IMR-90 (cell line): Measurements from ENCODE around the gene SH2B2. TPM values are rescaled to one million over a fixed set of nuclear protein-coding genes. Genes with fewer than 3 reads are reported as not detected.

ENCODE experiments used
- ATAC-seq: fragments of 200-7000 bp; cut with Tn5 transposase; 2 replicates; pipeline ENCODE4 v1.9.1; 2020; ENCODE audit warnings: low read depth, mild to moderate bottlenecking, moderate library complexity
- BruUV-seq: library from RNA; stranded (reverse); fragments of 400-500 nt; replicated peaks from 2 replicates; lab custom pipeline; 2021; lab: Mats Ljungman, UMichigan
- CTCF ChIA-PET: fragments of 300-600 bp; formaldehyde crosslinking; extraction: SDS; loops from one replicate; lab custom pipeline; 2021; ENCODE audit warnings: antibody characterized with exemption; lab: Yijun Ruan, JAX
- POLR2A ChIA-PET: fragments of 300-600 bp; sonication (Branson Sonifier 250); formaldehyde crosslinking; loops from one replicate; lab custom pipeline; 2022; ENCODE audit warnings: antibody characterized with exemption; ENCODE audit not compliant: unreplicated experiment; lab: Charles Lee
- DNase-seq: peaks from one replicate; pipeline ENCODE4 v3.0.0; 2013
- H2AFZ ChIP-seq: replicated peaks from 2 replicates; pipeline ENCODE3; 2013; ENCODE audit warnings: low read length, mild to moderate bottlenecking; ENCODE audit not compliant: poor library complexity
- H2AK5ac ChIP-seq: 2 replicates; pipeline ENCODE4 v1.6.1; 2013; ENCODE audit warnings: low read depth, low read length, inconsistent platforms
- H2AK9ac ChIP-seq: replicated peaks from 2 replicates; pipeline ENCODE3; 2013; ENCODE audit warnings: mild to moderate bottlenecking, low read depth, low read length, moderate library complexity; ENCODE audit not compliant: poor library complexity
- H2BK120ac ChIP-seq: 2 replicates; pipeline ENCODE4 v1.6.1; 2013; ENCODE audit warnings: low read depth, low read length, inconsistent platforms
- H2BK15ac ChIP-seq: 3 replicates; pipeline ENCODE4 v1.6.1; 2013; ENCODE audit warnings: low read depth, low read length, inconsistent platforms
- H2BK20ac ChIP-seq: 2 replicates; pipeline ENCODE4 v1.6.1; 2013; ENCODE audit warnings: low read depth, mild to moderate bottlenecking, inconsistent platforms, low read length, moderate library complexity
- H2BK5ac ChIP-seq: 2 replicates; pipeline ENCODE4 v1.6.1; 2013; ENCODE audit warnings: mild to moderate bottlenecking, low read depth, low read length, inconsistent platforms; ENCODE audit not compliant: poor library complexity, severe bottlenecking
- H3K14ac ChIP-seq: replicated peaks from 2 replicates; pipeline ENCODE4 v1.6.1; 2013; ENCODE audit warnings: low read depth, low read length, inconsistent platforms
- H3K18ac ChIP-seq: 2 replicates; pipeline ENCODE4 v1.6.1; 2013; ENCODE audit warnings: low read depth, low read length, control low read depth
- H3K23ac ChIP-seq: 2 replicates; pipeline ENCODE4 v1.6.1; 2013; ENCODE audit warnings: low read depth, low read length, inconsistent platforms
- H3K27ac ChIP-seq: 2 replicates; pipeline ENCODE4 v1.5.1; 2013; ENCODE audit warnings: mild to moderate bottlenecking, control low read depth, low read length; ENCODE audit not compliant: insufficient read depth
- H3K27me3 ChIP-seq: 2 replicates; pipeline ENCODE4 v1.6.1; 2013; ENCODE audit warnings: low read length; ENCODE audit not compliant: control insufficient read depth, insufficient read depth
- H3K36me3 ChIP-seq: 2 replicates; pipeline ENCODE4 v1.6.1; 2013; ENCODE audit warnings: low read length, mixed read lengths; ENCODE audit not compliant: control insufficient read depth, insufficient read depth
- H3K4ac ChIP-seq: 2 replicates; pipeline ENCODE4 v1.6.1; 2013; ENCODE audit warnings: low read depth, low read length, inconsistent platforms
- H3K4me1 ChIP-seq: 2 replicates; pipeline ENCODE4 v1.6.1; 2013; ENCODE audit warnings: low read length, mixed read lengths; ENCODE audit not compliant: control insufficient read depth, insufficient read depth
- H3K4me2 ChIP-seq: 2 replicates; pipeline ENCODE4 v1.6.1; 2013; ENCODE audit warnings: low read depth, mild to moderate bottlenecking, control low read depth, low read length, moderate library complexity
- H3K4me3 ChIP-seq: 2 replicates; pipeline ENCODE4 v1.5.1; 2013; ENCODE audit warnings: low read depth, mild to moderate bottlenecking, control low read depth, low read length, moderate library complexity; ENCODE audit not compliant: insufficient read depth
- H3K56ac ChIP-seq: 2 replicates; pipeline ENCODE4 v1.6.1; 2013; ENCODE audit warnings: low read length, inconsistent platforms; ENCODE audit not compliant: insufficient read depth; ENCODE audit errors: extremely low read depth
- H3K79me1 ChIP-seq, 2 experiments: 2 replicates each; pipeline ENCODE4 v1.6.1; 2013; ENCODE audit warnings: low read length in 2 of 2, inconsistent platforms in 1 of 2, low read depth in 1 of 2
- H3K9ac ChIP-seq: 2 replicates; pipeline ENCODE4 v1.6.1; 2013; ENCODE audit warnings: low read depth, low read length, control low read depth
- H3K9me1 ChIP-seq: 2 replicates; pipeline ENCODE4 v1.6.1; 2013; ENCODE audit warnings: low read length, inconsistent platforms; ENCODE audit not compliant: insufficient read depth
- H3K9me3 ChIP-seq: 2 replicates; pipeline ENCODE4 v1.6.1; 2013; ENCODE audit warnings: low read length; ENCODE audit not compliant: control insufficient read depth, insufficient read depth
- H4K20me1 ChIP-seq: 2 replicates; pipeline ENCODE4 v1.6.1; 2013; ENCODE audit warnings: low read length, inconsistent platforms; ENCODE audit not compliant: insufficient read depth
- H4K5ac ChIP-seq: 2 replicates; pipeline ENCODE4 v1.6.1; 2013; ENCODE audit warnings: mild to moderate bottlenecking, low read depth, low read length, control low read depth
- H4K8ac ChIP-seq, 2 experiments: 2 replicates each; pipeline ENCODE4 v1.6.1; 2013; ENCODE audit warnings: low read depth in 2 of 2, low read length in 2 of 2, control low read depth in 1 of 2, inconsistent platforms in 1 of 2
- H4K91ac ChIP-seq: 2 replicates; pipeline ENCODE4 v1.6.1; 2013; ENCODE audit warnings: low read depth, low read length, inconsistent platforms; ENCODE audit not compliant: insufficient read depth
- CEBPB ChIP-seq: IDR thresholded peaks from 2 replicates; pipeline ENCODE4 v1.6.1; 2012; ENCODE audit warnings: low read depth, low read length, improper control_type of control experiment
- CHD1 ChIP-seq: IDR thresholded peaks from 2 replicates; pipeline ENCODE4 v1.6.1; 2012; ENCODE audit warnings: low read depth, low read length, improper control_type of control experiment
- CTCF ChIP-seq: conservative IDR thresholded peaks from 2 replicates; pipeline ENCODE4 v1.5.1; 2012; ENCODE audit warnings: mild to moderate bottlenecking, low read depth, low read length, improper control_type of control experiment
- ELK1 ChIP-seq: fragments of 150-350 bp; IDR thresholded peaks from 2 replicates; pipeline ENCODE4 v1.6.1; 2016; ENCODE audit warnings: low read depth, mild to moderate bottlenecking, low read length, moderate library complexity, borderline replicate concordance
- FOS ChIP-seq: fragments of 150-350 bp; IDR thresholded peaks from 2 replicates; pipeline ENCODE4 v1.6.1; 2016; ENCODE audit warnings: low read depth, low read length
- MAFK ChIP-seq: IDR thresholded peaks from 2 replicates; pipeline ENCODE4 v1.6.1; 2012; ENCODE audit warnings: low read depth, low read length, improper control_type of control experiment
- MAZ ChIP-seq: IDR thresholded peaks from 2 replicates; pipeline ENCODE4 v1.6.1; 2012; ENCODE audit warnings: low read depth, mild to moderate bottlenecking, low read length, improper control_type of control experiment, moderate library complexity, borderline replicate concordance
- MXI1 ChIP-seq: IDR thresholded peaks from 2 replicates; pipeline ENCODE4 v1.6.1; 2012; ENCODE audit warnings: low read depth, mild to moderate bottlenecking, low read length, moderate library complexity, borderline replicate concordance
- POLR2A ChIP-seq: IDR thresholded peaks from 2 replicates; pipeline ENCODE4 v1.6.1; 2012; ENCODE audit warnings: mild to moderate bottlenecking, low read depth, low read length
- RCOR1 ChIP-seq: IDR thresholded peaks from 2 replicates; pipeline ENCODE4 v1.6.1; 2012; ENCODE audit warnings: mild to moderate bottlenecking, low read length, improper control_type of control experiment; ENCODE audit not compliant: insufficient replicate concordance
- RFX5 ChIP-seq: IDR thresholded peaks from 2 replicates; pipeline ENCODE4 v1.8.0; 2012; ENCODE audit warnings: low read depth, mild to moderate bottlenecking, low read length, moderate library complexity
- USF2 ChIP-seq: fragments of 150-350 bp; IDR thresholded peaks from 2 replicates; pipeline ENCODE4 v1.6.1; 2017; ENCODE audit warnings: mild to moderate bottlenecking, antibody characterized with exemption, low read length, low read depth
- WGBS, 2 experiments: methylation state at CpG; one replicate each; pipeline versions ENCODE4 v1.1.5 to v1.1.7; 2013; ENCODE audit warnings: missing lambda C conversion rate in 2 of 2; ENCODE audit not compliant: insufficient read length in 1 of 2; ENCODE audit errors: extremely low coverage in 2 of 2; 5-methylcytosine and 5-hydroxymethylcytosine counted together
- dilution Hi-C: fragments of 300-500 bp; cut with HindIII; formaldehyde crosslinking; loops from one replicate; pipeline ENCODE4 v1.14.3; 2018; ENCODE audit warnings: low sequenced_read_pairs; ENCODE audit not compliant: unreplicated experiment
- in situ Hi-C: fragments of 300-500 bp; cut with MboI; formaldehyde crosslinking; loops from 3 replicates; pipeline ENCODE4 v1.14.3; 2019; ENCODE audit warnings: low sequenced_read_pairs, inconsistent platforms, mixed read lengths
- intact Hi-C: fragments of 100-400 bp; cut with micrococcal nuclease; formaldehyde crosslinking; loops from 2 replicates; pipeline ENCODE4 v1.10.0; 2022
- polyA plus RNA-seq, 3 experiments: library from polyadenylated mRNA; depleted of rRNA; stranded (reverse); fragments of >200 nt; gene quantifications; 2 replicates each; pipeline ENCODE4 v1.2.3, GENCODE V29; 2012; ENCODE audit warnings: low replicate concordance in 1 of 3
- total RNA-seq: library from RNA; depleted of rRNA; stranded (reverse); fragments of >200 nt; gene quantifications from 2 replicates; pipeline ENCODE4 v1.2.3, GENCODE V29; 2012

SH2B2 gene
- total and polyA plus RNA-seq, 2 of the 4 experiments (the other 2 are of a cell fraction): 0.36 to 0.99 TPM

GRCh38 chr7:102248081-102248455 lies 38.6 kb upstream of the SH2B2 start:
- H4K91ac ChIP-seq: no peak overlapping the region
- H3K23ac ChIP-seq: no peak overlapping the region
- H2AK9ac ChIP-seq: no peak overlapping the region
- no peak overlapping the region for H3K4ac ChIP-seq
- CTCF ChIA-PET: no interaction called here
- H3K4me1 ChIP-seq: no peaks in the 10 kb centered on the region
- no peak overlapping the region for H3K14ac ChIP-seq
- no peaks in the 10 kb centered on the region for H3K27me3 ChIP-seq
- H2BK20ac ChIP-seq: no peak overlapping the region
- no peak overlapping the region for H3K18ac ChIP-seq
- POLR2A ChIA-PET: no interaction called here
- H3K56ac ChIP-seq: no peak overlapping the region
- H3K9me1 ChIP-seq: no peaks in the 10 kb centered on the region; the same call in 1 of the 2 replicates
- no peak overlapping the region for H3K9ac ChIP-seq
- no peaks in the 10 kb centered on the region for H4K20me1 ChIP-seq
- H4K8ac ChIP-seq: no peak overlapping the region
- no peak overlapping the region for H3K4me2 ChIP-seq
- intact Hi-C loops (no loop called here), dilution Hi-C loops (no loop called here), in situ Hi-C loops (no loop called here)
- H2AFZ ChIP-seq: no peak overlapping the region
- 100% methylated on average over 4 of the region's 14 CpGs; no CpG with 5 or more reads in 1 of the 2 experiments for WGBS, 2 experiments
- no peak for ATAC-seq
- no peak overlapping the region for H2AK5ac ChIP-seq
- H3K9me3 ChIP-seq: no peaks in the 10 kb centered on the region
- H2BK120ac ChIP-seq: no peak overlapping the region
- H3K27ac ChIP-seq: no peak overlapping the region
- H4K5ac ChIP-seq: no peak overlapping the region
- no peak for DNase-seq
- BruUV-seq: no TSS peak
- no peak overlapping the region for H2BK5ac ChIP-seq
- H3K4me3 ChIP-seq: no peak overlapping the region
- peaks cover 15% of the 10 kb centered on the region for H3K36me3 ChIP-seq
- peaks cover 3 to 4% of the 10 kb centered on the region in 2 experiments; a peak in 1 of 4 replicates for H3K79me1 ChIP-seq
- TF ChIP-seq RFX5 (no peak), CTCF (no peak), MXI1 (no peak), ELK1 (no peak), CEBPB (no peak), RCOR1 (no peak), CHD1 (no peak), POLR2A (no peak), USF2 (no peak), FOS (no peak), MAFK (no peak), MAZ (no peak)
- H2BK15ac ChIP-seq: no peak overlapping the region
